ENCODE data around the gene NAA15. TPM values are rescaled to one million over a fixed set of nuclear protein-coding genes. Genes with fewer than 3 reads are reported as not detected.
"Not testable (repeated sequence)": the region's sequence is repeated elsewhere in the genome, so short reads cannot be mapped to it uniquely, and the experiment has no call there.

Gene NAA15
- 29.9 and 32.2 TPM in 2 replicates for total RNA-seq (2014; rRNA removed; shearing (Covaris generic))

GRCh38 chr4:139301113-139301820 lies at the start of gene NAA15:
NAA15 (plus strand) TSS chr4:139301505; CDS start chr4:139301778, 273 bp downstream.
- peak; percentile 95 for DNase-seq (ENCODE audit: low read depth)

GRCh38 chr4:139253046-139253445 lies 48.3 kb upstream of the NAA15 start:
- DNase-seq (ENCODE audit: low read depth) = no peak

GRCh38 chr4:139253713-139254112 lies 47.6 kb upstream of the NAA15 start:
- peak; percentile 62 for DNase-seq (ENCODE audit: low read depth)

- DNase-seq (ENCODE audit: low read depth) = not testable (repeated sequence)
Measured at GRCh38 chr4:139255581-139255980, 45.7 kb upstream of the NAA15 start.

GRCh38 chr4:139256349-139256748 lies 45.0 kb upstream of the NAA15 start:
- no peak for DNase-seq (ENCODE audit: low read depth)

GRCh38 chr4:139265654-139266053 lies 35.7 kb upstream of the NAA15 start:
- no peak for DNase-seq (ENCODE audit: low read depth)

- no peak for DNase-seq (ENCODE audit: low read depth)
Measured at GRCh38 chr4:139266208-139266582, 35.1 kb upstream of the NAA15 start.

GRCh38 chr4:139266583-139267257 lies 34.6 kb upstream of the NAA15 start:
- peak; percentile 80 for DNase-seq (ENCODE audit: low read depth)

GRCh38 chr4:139267301-139267700 lies 34.0 kb upstream of the NAA15 start:
- DNase-seq (ENCODE audit: low read depth) = no peak

GRCh38 chr4:139273835-139274234 lies 27.5 kb upstream of the NAA15 start:
- DNase-seq (ENCODE audit: low read depth) = no peak

- no peak for DNase-seq (ENCODE audit: low read depth)
Measured at GRCh38 chr4:139274790-139275189, 26.5 kb upstream of the NAA15 start.

- no peak for DNase-seq (ENCODE audit: low read depth)
Measured at GRCh38 chr4:139275281-139275735, 26.0 kb upstream of the NAA15 start.

GRCh38 chr4:139278485-139278884 lies 22.8 kb upstream of the NAA15 start:
- no peak for DNase-seq (ENCODE audit: low read depth)

GRCh38 chr4:139278912-139279759 lies 22.2 kb upstream of the NAA15 start:
- no peak for DNase-seq (ENCODE audit: low read depth)

- no peak for DNase-seq (ENCODE audit: low read depth)
Measured at GRCh38 chr4:139279760-139280620, 21.3 kb upstream of the NAA15 start, which contains the start of gene MGARP. MGARP (minus strand) TSS chr4:139280225; CDS start chr4:139280158, 67 bp downstream.

- no peak for DNase-seq (ENCODE audit: low read depth)
Measured at GRCh38 chr4:139282065-139282720, 19.1 kb upstream of the NAA15 start.

GRCh38 chr4:139282721-139283075 lies 18.6 kb upstream of the NAA15 start:
- DNase-seq (ENCODE audit: low read depth) = no peak

GRCh38 chr4:139286186-139286698 lies 15.1 kb upstream of the NAA15 start:
- DNase-seq (ENCODE audit: low read depth) = no peak

GRCh38 chr4:139295206-139295941 lies 5.9 kb upstream of the NAA15 start:
- DNase-seq (ENCODE audit: low read depth) = peak; percentile 81

- no peak for DNase-seq (ENCODE audit: low read depth)
Measured at GRCh38 chr4:139295942-139296299, 5.4 kb upstream of the NAA15 start.
